GM19238 (cell line): Measurements from ENCODE around the gene KIAA1549.

Experiments
- DNase-seq: peaks from one replicate; pipeline ENCODE4 v3.0.0; 2011; ENCODE audit warnings: low spot score; ENCODE audit not compliant: insufficient read length

Gene KIAA1549

DNA sequence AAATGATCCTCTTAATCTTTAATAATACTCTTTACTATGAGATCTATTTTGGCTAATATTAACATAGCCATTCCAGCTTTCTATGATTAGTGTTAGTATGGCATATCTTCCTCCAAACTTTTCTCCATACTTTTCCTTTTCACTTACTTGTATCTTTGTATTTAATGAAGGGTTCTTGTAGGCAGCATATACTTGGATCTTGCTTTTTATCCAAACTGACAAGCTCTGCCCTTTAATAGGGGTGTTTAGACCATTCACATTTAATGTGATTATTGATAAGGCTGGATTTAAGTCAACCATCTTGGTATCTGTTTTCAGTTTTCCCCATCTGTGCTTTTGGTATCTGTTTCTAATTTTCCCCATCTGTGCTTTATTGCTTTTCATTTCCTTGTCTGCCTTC lies 123.5 kb downstream of the KIAA1549 start:
- DNase-seq: no peak

DNA sequence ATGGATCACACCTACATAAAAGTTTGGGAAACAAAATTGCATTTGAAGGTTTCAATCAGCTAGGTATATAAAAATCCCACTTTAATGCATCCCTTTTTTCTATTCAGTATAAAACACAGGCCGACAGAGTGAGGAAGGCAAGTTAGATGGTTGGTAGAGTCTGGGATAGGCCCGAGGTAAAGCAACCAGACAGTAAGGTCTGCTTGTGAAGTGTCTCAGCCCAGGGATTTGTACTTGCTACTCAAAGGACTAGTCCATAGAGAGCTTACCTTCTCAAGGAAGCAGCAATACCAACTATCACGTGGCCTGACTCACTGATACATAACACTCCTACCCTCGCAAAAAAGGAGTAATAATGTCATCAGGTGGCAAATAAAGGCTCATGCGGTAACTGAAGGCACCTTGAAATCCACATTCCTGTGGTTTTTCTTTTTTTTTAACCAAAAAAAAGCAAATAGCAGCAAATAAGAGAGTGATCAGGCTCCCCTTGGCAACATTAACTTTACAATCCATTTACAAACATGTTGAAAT lies 127.0 kb downstream of the KIAA1549 start:
- no peak for DNase-seq

DNA sequence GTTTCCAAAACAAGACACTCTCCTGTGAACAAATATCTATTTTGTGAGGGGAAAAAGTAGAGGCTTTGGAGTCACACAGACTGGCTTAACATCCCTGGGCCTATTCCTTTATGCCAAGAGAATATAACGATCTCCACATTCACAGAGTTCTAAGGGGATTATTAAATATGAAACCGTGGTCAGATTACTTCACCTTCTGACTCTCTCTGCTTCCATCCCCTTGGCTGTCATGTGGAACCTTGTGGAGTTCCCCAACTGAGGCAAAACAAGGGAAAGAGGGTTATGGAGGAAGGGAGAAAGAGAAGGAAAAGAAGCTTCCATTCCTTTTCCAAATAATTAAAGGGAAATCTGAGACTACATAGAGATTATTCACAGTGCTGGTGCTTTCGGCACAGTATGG lies 127.7 kb downstream of the KIAA1549 start:
- DNase-seq: no peak

DNA sequence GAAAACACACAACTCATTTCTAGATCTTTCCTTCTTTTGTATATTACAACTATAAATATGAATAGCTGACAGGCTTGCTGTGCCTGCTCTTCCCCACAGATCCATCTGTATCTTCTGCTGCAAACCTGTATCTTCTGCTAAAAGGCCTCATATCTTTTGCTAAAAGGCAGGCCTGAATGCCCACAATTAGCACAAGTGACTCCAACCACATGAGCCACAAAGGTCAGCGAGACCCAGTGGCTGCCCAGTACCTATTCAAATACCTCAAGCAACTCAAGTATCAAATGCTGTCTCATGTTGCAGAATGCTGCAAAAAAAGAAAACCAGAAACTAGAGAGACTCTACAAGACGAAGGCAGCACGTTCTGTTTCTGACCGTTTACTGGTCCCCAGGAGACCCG lies 128.7 kb downstream of the KIAA1549 start:
- no peak for DNase-seq

DNA sequence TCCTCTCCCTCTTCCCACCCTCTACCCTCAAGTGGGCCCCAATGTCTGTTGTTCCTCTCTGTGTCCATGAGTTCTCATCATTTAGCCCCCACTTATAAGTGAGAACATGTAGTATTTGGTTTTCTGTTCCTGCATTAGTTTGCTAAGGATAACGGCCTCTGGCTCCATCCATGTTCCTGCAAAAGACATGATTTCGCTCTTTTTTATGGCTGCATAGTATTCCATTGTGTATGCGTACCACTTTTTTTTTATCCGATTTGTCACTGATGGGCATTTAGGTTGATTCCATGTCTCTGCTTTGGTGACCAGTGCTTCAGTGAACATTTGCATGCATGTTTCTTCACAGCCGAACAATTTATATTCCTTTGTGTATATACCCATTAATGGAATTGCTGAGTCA lies 131.5 kb downstream of the KIAA1549 start:
- no peak for DNase-seq

DNA sequence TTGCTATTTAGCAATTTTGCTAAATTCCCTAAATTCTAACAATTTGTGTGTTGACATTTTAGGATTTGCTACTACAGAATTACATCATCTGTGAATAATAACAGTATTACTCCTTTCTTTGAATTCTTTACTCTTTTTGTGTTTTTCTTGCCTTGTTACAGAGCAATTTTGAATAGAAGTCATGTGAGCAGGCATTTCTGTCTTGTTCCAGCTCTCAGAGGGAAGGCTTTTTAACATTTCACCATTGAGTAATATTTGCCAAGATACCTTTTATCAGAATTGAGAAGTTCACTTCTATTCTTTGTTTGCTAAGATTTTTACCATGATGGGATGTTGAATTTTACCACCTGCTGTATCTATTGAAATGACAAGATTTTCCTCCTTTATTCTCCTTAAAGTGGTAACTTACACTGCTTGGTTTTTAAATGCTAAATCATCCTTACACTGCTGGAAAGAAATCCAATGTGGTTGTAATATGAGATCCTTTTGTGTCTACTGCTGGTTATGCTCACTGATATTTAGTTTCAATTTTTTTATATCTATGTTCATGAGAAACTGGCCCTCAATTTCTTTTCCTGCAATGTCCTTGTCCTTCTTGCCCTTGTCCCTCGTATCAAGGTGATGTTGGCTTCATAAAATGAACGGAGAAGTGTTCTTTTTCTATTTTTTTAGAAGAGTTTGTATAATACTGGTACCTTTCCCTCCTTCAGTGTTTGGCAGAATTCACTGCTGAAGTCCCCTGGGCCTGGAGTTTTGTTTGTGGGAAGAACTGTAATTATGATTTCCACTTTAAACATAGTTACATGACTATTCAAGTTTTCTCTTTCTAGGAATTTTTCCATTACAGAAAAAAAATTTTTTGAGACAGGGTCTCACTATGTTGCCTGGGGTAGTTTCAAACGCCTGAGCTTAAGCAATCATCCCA lies 132.9 kb downstream of the KIAA1549 start:
- no peak for DNase-seq

DNA sequence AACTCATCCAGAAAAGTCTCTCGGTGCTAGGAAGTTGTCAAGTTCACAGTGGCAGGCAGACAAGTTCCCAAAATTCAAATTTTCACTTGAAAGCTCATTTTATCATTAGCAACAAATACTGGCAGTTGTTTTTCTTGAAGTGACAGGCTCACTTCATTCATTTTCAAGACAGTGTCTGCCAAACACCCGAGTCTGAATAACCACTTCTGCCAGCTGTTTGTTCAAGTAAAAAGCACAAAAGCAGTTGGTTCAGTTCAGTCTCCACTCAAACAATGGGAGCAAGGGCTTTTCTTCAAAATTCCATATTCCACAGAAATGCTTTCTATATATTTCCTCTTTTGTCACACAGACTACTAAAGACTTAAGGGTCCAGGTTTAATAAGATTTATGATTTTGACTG lies 135.5 kb downstream of the KIAA1549 start:
- no peak for DNase-seq

DNA sequence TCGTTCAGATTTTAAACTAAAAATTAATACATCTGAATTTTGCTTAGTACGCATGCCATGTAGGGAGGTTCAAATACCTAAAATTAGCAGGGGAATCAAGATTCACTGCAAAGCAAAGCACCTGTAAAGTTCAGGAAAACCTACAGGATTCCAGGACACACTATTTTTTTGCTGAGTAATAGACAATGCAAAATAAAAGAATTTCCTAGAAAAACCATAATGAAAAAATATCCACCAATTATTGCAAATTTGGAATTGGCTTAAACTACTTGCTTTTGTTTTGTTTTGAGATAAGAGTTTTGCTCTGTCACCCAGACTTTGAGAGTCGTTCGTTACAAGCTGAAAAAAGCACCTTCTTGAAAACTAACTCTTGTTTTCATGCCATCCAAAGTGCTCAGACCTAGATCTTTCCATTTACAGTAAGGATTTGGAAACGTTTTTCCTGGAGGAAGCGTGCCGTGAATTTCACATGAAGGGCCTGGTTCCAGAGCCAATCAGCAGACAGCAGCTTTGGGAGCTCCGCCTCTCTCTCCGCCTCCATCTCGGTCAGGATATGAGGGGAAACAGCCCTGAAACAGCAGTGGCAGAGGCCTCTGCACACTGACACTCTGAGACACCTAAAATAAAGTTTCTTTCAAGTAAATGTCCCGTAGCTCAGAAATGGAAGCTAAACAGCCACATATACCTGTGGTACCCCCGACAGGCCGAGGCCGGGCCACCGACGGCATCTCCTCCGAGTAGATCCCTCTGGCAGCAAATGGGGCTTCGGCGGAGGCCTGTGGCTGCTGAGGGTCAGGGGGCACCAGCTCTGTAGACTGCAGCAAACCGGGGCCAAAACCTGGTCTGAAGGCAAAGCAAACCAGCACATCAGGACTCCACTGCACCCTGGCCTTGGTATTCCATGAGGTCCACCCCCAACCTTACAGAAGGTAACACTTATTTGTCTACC lies 137.3 kb downstream of the KIAA1549 start:
- DNase-seq: no peak

DNA sequence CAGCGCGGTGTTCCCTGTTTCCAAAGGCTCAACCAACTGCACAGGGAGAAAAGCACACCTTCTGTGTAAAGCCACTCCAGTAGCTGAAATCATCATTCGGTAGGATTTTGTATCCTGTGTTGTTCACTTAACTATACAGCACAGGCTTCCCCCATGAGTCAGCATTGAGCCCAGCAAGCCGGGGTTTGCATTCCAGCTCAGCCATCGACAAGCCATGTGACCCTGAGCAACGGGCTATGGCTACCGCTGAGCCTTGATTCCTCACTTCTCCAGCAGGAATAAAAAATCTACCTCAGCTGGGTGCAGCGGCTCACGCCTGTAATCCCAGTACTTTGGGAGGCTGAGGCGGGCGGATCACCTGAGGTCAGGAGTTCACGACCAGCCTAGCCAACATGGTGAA lies 139.1 kb downstream of the KIAA1549 start:
- DNase-seq: no peak

DNA sequence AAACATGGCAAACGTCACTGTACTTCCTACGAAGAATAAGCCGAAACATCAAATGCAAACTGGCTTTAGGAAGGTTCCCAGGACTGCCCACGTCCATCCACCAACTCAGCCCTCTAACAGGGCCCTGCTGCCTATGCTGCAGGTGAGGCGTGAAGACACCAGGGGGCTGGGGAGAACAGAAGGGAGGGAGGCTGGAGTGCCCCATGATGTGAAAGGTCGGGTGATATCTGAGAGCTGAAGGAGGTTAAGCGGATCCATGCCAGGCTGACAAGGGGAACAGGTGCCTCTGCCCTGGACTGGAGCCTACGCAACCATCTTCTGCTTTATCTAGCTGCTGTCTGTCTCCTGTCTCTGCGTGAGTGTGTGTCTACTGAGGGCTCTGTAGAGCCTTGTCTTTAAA lies 143.0 kb downstream of the KIAA1549 start:
- no peak for DNase-seq

DNA sequence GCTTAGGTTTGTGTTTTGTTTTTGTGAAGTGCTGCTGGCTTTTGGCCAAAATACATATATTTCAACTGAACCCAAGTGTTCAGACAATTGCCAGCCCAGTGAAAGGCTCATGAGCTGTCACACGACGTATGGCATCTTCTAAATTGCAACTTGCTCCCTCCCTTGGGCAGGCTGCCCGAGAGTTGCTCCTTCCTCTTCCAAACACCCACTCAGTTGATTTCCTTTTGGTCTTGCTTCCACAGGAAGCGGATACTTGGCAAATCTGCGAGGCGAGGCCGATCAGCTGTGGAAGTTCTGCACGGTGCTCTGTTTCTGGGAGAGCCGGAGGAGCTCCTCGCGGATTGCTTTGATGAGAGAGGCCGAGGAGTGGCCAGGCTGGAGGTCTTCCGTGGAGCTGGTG lies 143.6 kb downstream of the KIAA1549 start:
- DNase-seq: no peak

DNA sequence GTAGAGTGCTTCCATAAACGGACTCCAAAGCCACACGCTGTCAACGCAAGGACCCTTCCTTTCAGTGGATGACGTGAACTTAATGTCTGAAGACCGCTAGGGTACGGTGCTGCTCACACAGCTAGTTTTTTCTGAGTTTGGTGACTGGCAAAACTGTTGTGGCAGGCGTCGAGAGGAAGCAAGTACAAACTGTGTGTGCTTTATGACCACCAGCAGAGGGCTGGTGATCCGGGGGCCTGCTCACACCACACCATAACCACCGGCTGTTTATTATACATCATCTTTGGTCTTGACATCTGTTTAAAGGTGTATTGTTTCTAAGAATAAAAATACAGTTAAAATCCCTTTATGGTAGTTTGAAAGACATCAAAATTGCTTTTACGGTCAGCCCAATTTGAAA lies 146.1 kb downstream of the KIAA1549 start:
- DNase-seq: no peak

DNA sequence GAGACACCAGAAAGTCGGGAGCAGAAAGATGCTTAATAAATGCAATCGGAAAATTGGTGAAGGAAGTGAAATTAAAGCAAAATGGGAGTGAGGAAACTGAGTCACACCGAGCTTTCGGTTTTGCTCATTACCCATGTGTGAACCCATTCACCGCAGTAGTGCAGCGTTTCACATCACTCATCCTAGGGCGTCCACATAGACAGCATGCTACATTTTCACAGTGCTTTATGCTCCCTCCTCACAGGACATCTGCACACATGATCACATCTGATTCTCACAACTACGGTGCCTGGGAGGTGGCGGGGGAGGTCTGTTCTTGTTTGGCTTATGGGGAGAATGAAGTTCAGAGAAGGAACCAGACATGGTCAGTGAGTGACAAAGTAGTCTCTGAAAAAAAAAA lies 146.6 kb downstream of the KIAA1549 start:
- DNase-seq: no peak

DNA sequence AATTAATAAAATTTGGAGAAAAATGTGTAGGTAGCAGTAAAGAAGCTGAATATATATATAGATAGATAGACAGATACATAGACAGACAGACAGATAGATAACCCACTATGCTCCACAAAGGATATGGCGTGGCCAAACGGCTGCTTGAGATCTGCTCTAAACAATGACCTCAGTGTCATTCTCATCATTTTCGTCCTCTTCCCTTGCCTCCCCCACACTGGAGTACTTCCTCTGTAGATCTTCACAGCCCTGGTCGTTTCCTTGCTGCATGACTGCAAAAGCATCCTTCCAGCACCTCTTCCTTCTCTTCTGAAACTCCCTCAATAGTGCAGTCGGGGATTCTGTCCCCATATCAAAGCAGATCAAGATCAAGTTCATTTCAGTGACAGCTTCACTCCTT lies 147.6 kb downstream of the KIAA1549 start:
- DNase-seq: no peak

DNA sequence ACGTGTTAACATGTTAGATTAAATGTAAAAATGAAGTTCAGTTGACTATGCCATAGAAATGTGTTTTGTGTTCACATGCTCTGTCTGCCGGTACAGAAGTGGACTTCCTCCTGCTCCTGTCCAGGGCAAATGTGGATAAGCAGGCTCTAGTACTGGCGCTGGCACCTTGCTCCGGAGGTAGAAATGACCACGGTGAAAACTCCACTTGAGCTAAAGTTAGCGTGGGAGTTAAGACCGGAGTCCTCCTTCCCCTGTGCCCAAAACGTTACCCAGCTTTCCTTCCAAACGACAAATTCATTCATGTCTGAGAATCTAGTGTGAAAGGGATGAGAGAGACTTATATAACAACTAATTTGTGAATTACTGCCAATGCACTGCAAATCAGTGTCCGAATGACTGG lies 148.2 kb downstream of the KIAA1549 start:
- no peak for DNase-seq

DNA sequence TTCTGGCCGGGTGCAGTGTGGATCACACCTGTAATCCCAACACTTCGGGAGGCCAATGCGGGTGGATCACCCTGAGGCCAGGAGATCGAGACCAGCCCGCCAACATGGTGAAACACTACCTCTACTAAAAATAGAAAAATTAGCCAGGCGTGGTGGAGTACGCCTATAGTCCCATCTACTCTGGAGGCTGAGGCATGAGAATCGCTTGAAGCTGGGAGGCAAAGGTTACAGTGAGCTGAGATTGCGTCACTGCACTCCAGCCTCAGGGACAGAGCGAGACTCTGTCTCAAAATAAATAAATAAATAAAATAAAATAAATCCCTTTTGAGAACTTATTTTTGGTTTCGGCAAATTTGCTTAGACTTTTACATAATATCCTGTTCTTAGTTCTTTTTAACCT lies 151.9 kb downstream of the KIAA1549 start:
- no peak for DNase-seq

DNA sequence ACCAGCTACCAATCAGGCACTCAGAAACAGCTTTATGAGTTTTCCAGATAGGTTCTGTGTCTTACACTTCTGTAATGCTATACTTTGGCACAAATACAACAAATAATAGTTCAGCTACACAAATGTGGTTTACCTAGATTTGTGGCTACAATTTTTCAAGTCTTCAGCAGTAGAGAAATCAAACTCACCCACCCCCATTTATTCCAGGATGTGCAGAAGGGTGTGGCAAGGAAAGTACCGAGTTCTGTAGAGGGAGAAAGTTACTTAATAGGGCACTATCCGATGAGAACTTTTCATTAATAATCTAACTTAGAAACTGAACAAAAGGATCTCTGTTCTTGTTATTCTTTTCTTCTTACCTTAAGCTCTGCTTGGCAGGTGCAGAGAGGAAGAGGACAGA lies 152.9 kb downstream of the KIAA1549 start:
- DNase-seq: no peak

DNA sequence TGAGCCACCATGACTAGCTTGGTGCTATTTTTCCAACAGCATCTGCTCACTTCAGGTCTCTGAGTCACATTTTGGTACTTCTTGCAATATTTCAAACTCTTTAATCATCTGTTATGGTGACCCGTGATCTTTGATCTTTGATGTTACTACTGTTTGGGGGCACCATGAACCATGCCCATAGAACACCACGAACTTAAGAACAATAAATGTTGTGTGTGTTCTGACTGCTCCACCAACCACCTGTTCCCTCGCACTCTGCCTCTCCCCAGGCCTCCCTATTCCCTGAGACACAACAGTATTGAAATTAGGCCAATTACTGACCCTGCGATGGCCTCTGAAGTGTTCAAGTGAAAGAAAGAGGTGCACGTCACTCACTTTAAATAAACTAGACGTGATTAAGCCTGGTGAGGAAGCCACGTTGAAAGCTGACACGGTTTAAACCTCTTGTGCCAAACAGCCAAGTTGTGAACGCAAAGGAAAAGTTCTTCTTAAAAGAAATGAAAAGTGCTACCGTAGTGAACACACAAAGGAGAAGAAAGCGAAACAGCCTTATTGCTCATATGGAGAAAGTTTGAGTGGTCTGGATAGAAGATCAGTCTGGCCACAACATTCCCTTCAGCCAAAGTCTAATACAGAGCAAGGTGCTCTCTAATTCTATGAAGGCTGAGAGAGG lies 156.0 kb downstream of the KIAA1549 start:
- no peak for DNase-seq

DNA sequence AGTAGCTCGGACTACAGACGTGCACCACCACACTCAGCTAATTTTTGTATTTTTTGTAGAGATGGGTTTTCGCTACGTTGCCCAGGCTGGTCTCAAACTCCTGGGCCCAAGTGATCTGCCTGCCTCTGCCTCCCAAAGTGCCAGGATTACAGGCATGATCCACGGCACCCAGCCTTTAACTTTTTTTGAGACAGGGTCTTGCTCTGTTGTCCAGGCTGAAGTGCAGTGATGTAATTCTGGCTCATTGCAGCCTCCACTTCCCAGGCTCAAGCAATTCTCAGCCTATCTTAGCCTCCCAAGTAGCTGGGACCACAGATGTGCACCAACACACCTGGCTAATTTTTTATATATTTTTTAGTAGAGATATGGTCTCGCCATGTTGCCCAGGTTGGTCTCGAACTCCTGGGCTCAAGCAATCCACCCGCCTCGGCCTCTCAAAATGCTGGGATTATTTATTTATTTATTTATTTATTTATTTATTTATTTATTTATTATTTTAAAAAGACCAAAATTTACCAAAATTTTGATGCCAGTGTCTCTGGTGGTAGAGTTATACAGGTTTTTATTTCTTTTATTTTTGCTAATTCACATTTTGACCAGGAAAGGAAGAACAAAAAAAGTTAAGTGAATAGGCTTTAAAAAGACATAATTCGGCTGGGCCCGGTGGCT lies 158.2 kb downstream of the KIAA1549 start:
- DNase-seq: no peak

DNA sequence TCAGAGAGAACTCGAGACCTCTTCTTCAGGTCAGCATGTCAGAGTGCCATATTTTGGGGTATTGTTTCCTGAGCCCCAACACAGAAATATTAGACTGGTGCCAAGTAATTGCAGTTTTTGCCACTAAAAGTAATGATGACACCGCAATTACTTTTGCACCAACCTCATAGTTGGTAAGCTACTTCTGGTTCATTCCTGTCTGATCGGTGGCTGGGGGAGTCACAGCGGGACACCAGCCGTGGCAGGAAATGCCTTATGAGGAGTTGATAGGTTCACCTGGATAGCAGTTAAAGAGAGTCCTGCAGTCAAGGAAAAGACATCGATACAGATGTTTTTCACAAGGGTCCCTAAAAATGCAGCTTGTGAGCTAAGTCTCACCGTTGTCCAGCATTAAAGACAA lies 159.3 kb downstream of the KIAA1549 start:
- no peak for DNase-seq

DNA sequence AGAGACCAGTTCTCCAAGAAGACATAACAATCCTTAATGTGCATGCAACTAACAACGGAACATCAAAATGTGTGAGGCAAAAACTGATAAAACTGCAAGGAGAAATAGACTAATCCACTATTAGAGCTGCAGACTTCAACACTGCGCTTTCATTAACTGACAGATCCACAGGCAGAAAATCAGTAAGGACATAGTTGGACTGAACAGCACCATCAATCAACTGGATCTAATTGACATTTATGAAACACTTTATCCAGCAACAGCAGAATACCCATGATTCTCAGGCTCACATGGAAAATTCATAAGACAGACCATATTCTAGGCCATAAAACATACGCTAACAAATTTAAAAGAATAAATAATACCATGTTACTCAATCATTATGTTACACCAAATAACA lies 161.6 kb downstream of the KIAA1549 start:
- no peak for DNase-seq
